Measurements from ENCODE around the gene MAGEB16.

MAGEB16 gene

GRCh38 chrX:35786271-35786670 lies 11.9 kb upstream of the MAGEB16 start:
- ATAC-seq: no peak
- TF ChIP-seq OSR1 (CRISPR knock-in tag; IDR thresholded peaks at IDR 0.05) (no peak), RARB (CRISPR knock-in tag; IDR thresholded peaks at IDR 0.05) (no peak), ZC3H10 (CRISPR knock-in tag; IDR thresholded peaks at IDR 0.05) (no peak), TCF4 (CRISPR knock-in tag; IDR thresholded peaks at IDR 0.05; ENCODE audit: borderline replicate concordance) (no peak), ZNF70 (CRISPR knock-in tag; IDR thresholded peaks at IDR 0.05) (no peak)
- TF ChIP-seq, protein P1, sequence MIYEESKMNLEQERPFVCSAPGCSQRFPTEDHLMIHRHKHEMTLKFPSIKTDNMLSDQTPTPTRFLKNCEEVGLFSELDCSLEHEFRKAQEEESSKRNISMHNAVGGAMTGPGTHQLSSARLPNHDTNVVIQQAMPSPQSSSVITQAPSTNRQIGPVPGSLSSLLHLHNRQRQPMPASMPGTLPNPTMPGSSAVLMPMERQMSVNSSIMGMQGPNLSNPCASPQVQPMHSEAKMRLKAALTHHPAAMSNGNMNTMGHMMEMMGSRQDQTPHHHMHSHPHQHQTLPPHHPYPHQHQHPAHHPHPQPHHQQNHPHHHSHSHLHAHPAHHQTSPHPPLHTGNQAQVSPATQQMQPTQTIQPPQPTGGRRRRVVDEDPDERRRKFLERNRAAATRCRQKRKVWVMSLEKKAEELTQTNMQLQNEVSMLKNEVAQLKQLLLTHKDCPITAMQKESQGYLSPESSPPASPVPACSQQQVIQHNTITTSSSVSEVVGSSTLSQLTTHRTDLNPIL (CRISPR knock-in tag; IDR thresholded peaks at IDR 0.05; ENCODE audit: low read depth): no peak

- ATAC-seq: no peak
Observed at GRCh38 chrX:35787867-35788266, 10.3 kb upstream of the MAGEB16 start.

DNA sequence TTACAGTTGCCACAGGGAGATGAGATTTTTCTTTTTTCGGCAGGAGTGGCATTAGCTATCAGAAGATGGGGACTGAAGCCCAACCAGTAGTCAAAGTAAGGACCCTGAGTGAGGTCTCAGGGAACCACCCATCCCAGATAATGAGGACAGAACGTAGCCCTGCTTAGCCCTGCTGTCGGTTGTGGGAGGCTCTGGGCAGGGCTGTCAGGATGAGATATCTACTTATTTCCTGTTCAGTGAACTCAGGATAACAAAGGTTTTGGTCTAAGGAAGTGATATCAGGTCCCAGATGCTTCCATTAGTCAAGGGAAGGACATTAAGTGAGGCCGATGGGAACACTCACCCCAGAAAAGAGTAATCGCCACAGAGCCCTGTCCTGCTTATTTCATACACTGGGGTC lies 2.3 kb downstream of the MAGEB16 start:
- TF ChIP-seq PATZ1 (CRISPR knock-in tag; IDR thresholded peaks at IDR 0.05; ENCODE audit: borderline replicate concordance) (no peak), ZNF565 (CRISPR knock-in tag; conservative IDR thresholded peaks at IDR 0.05; ENCODE audit: low read depth) (no peak), ARNTL (CRISPR knock-in tag; IDR thresholded peaks at IDR 0.05; ENCODE audit: borderline replicate concordance, low read depth) (no peak), TCF4 (CRISPR knock-in tag; IDR thresholded peaks at IDR 0.05; ENCODE audit: borderline replicate concordance) (no peak), BACH2 (CRISPR knock-in tag; IDR thresholded peaks at IDR 0.05; ENCODE audit: borderline replicate concordance) (no peak), ZNF8 (CRISPR knock-in tag; IDR thresholded peaks at IDR 0.05) (no peak), GLIS3 (CRISPR knock-in tag; IDR thresholded peaks at IDR 0.05) (no peak), ESRRG (CRISPR knock-in tag; IDR thresholded peaks at IDR 0.05) (no peak), RARB (CRISPR knock-in tag; IDR thresholded peaks at IDR 0.05) (no peak), CSDC2 (CRISPR knock-in tag; IDR thresholded peaks at IDR 0.05) (no peak), ZC3H10 (CRISPR knock-in tag; IDR thresholded peaks at IDR 0.05) (no peak), OSR1 (CRISPR knock-in tag; IDR thresholded peaks at IDR 0.05) (no peak)
- TF ChIP-seq, protein P2, sequence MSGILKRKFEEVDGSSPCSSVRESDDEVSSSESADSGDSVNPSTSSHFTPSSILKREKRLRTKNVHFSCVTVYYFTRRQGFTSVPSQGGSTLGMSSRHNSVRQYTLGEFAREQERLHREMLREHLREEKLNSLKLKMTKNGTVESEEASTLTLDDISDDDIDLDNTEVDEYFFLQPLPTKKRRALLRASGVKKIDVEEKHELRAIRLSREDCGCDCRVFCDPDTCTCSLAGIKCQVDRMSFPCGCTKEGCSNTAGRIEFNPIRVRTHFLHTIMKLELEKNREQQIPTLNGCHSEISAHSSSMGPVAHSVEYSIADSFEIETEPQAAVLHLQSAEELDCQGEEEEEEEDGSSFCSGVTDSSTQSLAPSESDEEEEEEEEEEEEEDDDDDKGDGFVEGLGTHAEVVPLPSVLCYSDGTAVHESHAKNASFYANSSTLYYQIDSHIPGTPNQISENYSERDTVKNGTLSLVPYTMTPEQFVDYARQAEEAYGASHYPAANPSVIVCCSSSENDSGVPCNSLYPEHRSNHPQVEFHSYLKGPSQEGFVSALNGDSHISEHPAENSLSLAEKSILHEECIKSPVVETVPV (CRISPR knock-in tag; IDR thresholded peaks at IDR 0.05): no peak
- no peak for ATAC-seq

More at GRCh38 chrX:35787867-35788266, 10.3 kb upstream of the MAGEB16 start:
- TF ChIP-seq ZNF70 (CRISPR knock-in tag; IDR thresholded peaks at IDR 0.05) (no peak), ZNF8 (CRISPR knock-in tag; IDR thresholded peaks at IDR 0.05) (no peak), TOX (CRISPR knock-in tag; IDR thresholded peaks at IDR 0.05; ENCODE audit: borderline replicate concordance) (no peak)
- TF ChIP-seq, protein P3, sequence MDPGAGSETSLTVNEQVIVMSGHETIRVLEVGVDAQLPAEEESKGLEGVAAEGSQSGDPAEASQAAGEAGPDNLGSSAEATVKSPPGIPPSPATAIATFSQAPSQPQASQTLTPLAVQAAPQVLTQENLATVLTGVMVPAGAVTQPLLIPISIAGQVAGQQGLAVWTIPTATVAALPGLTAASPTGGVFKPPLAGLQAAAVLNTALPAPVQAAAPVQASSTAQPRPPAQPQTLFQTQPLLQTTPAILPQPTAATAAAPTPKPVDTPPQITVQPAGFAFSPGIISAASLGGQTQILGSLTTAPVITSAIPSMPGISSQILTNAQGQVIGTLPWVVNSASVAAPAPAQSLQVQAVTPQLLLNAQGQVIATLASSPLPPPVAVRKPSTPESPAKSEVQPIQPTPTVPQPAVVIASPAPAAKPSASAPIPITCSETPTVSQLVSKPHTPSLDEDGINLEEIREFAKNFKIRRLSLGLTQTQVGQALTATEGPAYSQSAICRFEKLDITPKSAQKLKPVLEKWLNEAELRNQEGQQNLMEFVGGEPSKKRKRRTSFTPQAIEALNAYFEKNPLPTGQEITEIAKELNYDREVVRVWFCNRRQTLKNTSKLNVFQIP (CRISPR knock-in tag; IDR thresholded peaks at IDR 0.05; ENCODE audit: borderline replicate concordance, low read depth): no peak

DNA sequence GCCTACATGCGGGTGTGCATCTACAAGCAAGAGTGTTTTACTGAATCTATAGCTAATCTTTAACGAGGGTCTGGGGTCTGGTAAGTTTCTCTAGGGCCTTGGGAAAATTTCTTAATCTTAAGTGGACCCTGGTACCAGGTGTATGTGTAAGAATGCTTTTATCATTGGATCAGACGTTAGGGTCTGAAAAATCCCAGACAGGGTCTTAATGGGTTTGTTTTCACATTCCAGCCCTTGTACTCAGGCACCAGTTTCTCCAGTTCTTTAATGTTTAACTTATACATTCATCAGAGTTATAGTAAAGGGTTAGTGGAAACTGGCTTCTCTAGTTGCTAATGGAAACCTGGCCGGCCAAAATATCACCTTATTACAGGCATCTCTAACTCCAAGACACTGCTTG lies 11.6 kb downstream of the MAGEB16 start:
- TF ChIP-seq OSR1 (CRISPR knock-in tag; IDR thresholded peaks at IDR 0.05): no peak
- TF ChIP-seq ARNTL (CRISPR knock-in tag; IDR thresholded peaks at IDR 0.05; ENCODE audit: borderline replicate concordance, low read depth): no peak
- TF ChIP-seq PPARA (CRISPR knock-in tag; IDR thresholded peaks at IDR 0.05; ENCODE audit: borderline replicate concordance): no peak
- TF ChIP-seq ISL1 (CRISPR knock-in tag; IDR thresholded peaks at IDR 0.05): no peak
- TF ChIP-seq, protein P4, sequence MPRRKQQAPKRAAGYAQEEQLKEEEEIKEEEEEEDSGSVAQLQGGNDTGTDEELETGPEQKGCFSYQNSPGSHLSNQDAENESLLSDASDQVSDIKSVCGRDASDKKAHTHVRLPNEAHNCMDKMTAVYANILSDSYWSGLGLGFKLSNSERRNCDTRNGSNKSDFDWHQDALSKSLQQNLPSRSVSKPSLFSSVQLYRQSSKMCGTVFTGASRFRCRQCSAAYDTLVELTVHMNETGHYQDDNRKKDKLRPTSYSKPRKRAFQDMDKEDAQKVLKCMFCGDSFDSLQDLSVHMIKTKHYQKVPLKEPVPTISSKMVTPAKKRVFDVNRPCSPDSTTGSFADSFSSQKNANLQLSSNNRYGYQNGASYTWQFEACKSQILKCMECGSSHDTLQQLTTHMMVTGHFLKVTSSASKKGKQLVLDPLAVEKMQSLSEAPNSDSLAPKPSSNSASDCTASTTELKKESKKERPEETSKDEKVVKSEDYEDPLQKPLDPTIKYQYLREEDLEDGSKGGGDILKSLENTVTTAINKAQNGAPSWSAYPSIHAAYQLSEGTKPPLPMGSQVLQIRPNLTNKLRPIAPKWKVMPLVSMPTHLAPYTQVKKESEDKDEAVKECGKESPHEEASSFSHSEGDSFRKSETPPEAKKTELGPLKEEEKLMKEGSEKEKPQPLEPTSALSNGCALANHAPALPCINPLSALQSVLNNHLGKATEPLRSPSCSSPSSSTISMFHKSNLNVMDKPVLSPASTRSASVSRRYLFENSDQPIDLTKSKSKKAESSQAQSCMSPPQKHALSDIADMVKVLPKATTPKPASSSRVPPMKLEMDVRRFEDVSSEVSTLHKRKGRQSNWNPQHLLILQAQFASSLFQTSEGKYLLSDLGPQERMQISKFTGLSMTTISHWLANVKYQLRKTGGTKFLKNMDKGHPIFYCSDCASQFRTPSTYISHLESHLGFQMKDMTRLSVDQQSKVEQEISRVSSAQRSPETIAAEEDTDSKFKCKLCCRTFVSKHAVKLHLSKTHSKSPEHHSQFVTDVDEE (CRISPR knock-in tag; IDR thresholded peaks at IDR 0.05): no peak
- ATAC-seq: no peak

All from SK-N-SH treated with all-trans-retinoic acid at 6 μM for 48 hours (cell line).